ENCODE data around the gene EGFL7.

Gene EGFL7

DNA sequence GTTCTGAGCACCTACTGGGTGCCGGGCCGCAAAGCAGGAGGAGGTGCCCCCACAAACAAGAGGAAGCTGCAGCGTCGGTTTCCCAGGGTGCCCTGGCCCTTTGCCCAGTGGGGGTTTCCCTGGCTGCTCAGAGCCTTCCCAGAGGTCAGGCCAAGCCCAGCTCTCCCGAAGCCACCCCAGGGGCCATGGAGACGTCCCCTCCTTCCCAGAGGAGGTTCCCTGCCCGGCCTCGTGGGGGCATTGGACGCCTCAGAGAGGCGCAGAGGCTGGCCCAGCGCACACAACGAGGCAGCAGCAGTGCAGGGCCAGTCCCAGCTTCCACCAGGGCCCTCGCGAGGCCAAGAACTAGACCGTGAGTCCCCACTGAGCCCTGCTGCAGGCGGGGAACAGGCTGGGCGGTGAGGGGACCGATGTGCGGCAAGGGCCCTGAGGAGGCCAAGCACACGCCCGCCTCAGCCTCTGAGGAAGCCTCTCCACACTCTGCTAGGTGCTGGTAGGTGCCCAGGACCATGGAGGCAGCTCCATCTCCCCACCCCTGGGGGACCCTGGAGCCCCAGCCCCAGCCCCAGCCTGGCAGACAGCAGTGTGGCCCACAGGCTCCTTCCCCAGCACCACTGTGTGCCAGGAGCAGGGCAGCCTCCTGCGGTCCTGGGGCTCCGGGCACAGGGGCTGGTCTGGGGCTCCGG lies 56.6 kb downstream of the EGFL7 start:
- no peak overlapping the region for H3K27ac ChIP-seq (ENCODE audit: low read depth, low read length)
- H3K79me2 ChIP-seq (ENCODE audit: control insufficient read depth, insufficient read depth, low read length, unreplicated experiment): no peaks in the 10 kb centered on the region
- no peaks in the 10 kb centered on the region for H3K4me1 ChIP-seq (ENCODE audit: control insufficient read depth, insufficient read depth, low read length, unreplicated experiment)
- no peak overlapping the region for H2AFZ ChIP-seq (ENCODE audit: low read length, unreplicated experiment)
- peaks cover 12% of the 10 kb centered on the region; the same call in 1 of the 2 replicates for H3K36me3 ChIP-seq (ENCODE audit: insufficient read depth, low read length)
- H3K27me3 ChIP-seq (ENCODE audit: insufficient read depth, low read length): no peaks in the 10 kb centered on the region
- no peak overlapping the region for H3K4me3 ChIP-seq (ENCODE audit: low read depth, low read length)

DNA sequence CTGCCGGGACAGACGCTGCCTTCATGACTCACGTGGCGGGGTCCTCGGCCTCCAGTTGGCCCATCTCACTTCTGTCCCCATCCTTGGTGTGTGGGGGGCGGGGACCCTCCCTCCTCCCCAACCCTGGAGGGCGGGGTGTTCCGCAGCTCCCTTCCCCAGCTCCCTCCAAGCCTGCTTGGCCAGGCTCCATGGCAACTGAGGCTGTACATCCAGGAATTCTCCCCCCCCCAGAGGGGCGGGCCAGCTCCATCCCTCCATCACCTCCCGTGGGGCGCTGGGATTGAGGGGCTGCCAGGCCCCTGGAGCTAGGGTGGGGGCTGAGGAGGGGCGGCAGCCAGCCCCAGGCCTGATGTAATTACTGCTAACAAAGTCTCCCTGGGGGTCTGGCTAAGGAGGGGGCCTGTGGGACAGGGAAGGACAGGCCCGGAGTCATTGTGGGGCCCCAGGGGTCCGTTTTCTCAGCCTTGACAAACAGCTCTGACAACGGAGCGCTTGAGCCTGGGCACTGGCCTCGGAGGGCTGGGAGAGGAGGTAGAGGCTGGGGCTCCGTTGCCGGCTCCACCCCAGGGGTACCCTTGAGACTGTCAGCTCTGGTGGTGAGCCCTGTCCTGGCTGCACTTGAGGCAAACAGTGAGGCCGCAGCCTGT lies 57.7 kb downstream of the EGFL7 start:
- Histone ChIP-seq H3K79me2 (ENCODE audit: control insufficient read depth, insufficient read depth, low read length, unreplicated experiment) (peaks cover under 1% of the 10 kb centered on the region), H3K4me1 (ENCODE audit: control insufficient read depth, insufficient read depth, low read length, unreplicated experiment) (no peaks in the 10 kb centered on the region), H3K4me3 (ENCODE audit: low read depth, low read length) (no peak overlapping the region), H3K36me3 (ENCODE audit: insufficient read depth, low read length) (peaks cover 13% of the 10 kb centered on the region; the same call in 1 of the 2 replicates), H3K27ac (ENCODE audit: low read depth, low read length) (no peak overlapping the region), H3K27me3 (ENCODE audit: insufficient read depth, low read length) (no peaks in the 10 kb centered on the region), H2AFZ (ENCODE audit: low read length, unreplicated experiment) (no peak overlapping the region)

DNA sequence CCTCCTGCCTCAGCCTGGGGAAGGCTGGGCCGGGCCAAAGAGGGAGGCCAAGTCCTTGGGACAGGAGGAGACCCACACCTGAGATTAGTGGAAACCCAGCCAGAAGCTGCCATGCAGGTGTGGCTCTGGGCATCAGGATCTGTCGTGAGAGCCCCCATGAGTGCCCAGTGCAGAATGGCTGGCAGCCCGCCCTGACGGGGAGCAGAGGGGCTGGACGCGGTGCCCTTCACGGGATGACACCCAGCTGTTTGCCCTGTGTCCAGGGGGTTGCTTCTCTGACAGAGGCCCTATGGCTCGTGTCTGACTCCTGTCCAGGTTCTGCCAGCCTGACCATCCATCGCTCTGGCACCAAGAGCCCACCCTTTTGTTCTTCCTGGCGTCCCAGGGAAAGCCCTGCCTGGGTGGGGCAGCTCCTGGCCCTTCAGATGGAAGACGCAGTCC lies 58.2 kb downstream of the EGFL7 start:
- Histone ChIP-seq H3K27me3 (ENCODE audit: insufficient read depth, low read length) (no peaks in the 10 kb centered on the region), H3K27ac (ENCODE audit: low read depth, low read length) (no peak overlapping the region), H3K79me2 (ENCODE audit: control insufficient read depth, insufficient read depth, low read length, unreplicated experiment) (peaks cover 6% of the 10 kb centered on the region), H3K4me1 (ENCODE audit: control insufficient read depth, insufficient read depth, low read length, unreplicated experiment) (peaks cover 5% of the 10 kb centered on the region), H3K36me3 (ENCODE audit: insufficient read depth, low read length) (peaks cover 16% of the 10 kb centered on the region; the same call in 1 of the 2 replicates), H3K4me3 (ENCODE audit: low read depth, low read length) (no peak overlapping the region), H2AFZ (ENCODE audit: low read length, unreplicated experiment) (no peak overlapping the region)

DNA sequence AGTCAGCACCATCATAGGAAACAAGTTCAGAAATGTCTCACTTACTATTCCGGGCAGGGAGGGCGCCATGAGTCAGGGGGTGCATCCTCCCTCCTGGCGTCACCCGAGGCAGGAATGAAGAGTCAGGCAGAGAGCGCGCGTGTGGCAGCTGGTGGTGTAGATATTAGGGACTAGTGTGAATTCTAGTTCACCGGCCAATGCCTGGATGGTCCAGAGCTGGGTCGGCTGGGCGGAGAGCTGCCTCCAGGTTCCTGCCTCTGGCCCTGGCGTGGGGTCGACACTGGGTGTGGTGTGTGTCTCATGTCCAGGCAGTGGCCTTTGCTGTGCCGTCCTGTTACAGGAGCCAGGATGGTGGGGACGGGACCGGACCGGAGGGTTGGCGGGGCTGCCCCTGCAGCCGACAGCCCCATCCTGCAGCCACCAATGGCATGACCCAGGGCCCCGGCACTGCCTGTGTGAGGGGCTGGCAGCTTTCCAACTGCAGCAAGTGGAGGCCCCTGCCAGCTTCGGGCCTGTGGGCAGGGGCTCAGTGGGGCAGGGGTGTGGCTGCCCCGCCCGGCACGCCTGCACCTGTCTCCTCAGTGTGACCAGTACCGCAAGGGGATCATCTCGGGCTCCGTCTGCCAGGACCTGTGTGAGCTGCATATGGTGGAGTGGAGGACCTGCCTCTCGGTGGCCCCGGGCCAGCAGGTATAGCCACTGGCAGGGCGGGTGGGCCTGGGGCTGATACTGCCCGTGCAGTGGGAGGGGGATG lies 58.8 kb downstream of the EGFL7 start:
- Histone ChIP-seq H3K27me3 (ENCODE audit: insufficient read depth, low read length) (no peaks in the 10 kb centered on the region), H2AFZ (ENCODE audit: low read length, unreplicated experiment) (no peak overlapping the region), H3K79me2 (ENCODE audit: control insufficient read depth, insufficient read depth, low read length, unreplicated experiment) (peaks cover 12% of the 10 kb centered on the region), H3K4me1 (ENCODE audit: control insufficient read depth, insufficient read depth, low read length, unreplicated experiment) (peaks cover 11% of the 10 kb centered on the region), H3K36me3 (ENCODE audit: insufficient read depth, low read length) (peaks cover 22% of the 10 kb centered on the region; the same call in 1 of the 2 replicates), H3K4me3 (ENCODE audit: low read depth, low read length) (no peak overlapping the region), H3K27ac (ENCODE audit: low read depth, low read length) (no peak overlapping the region)
